ENCODE results near the gene ANKRD12. TPM values are rescaled to one million over a fixed set of nuclear protein-coding genes. Genes with fewer than 3 reads are reported as not detected.
"Not testable (repeated sequence)": the region's sequence is repeated elsewhere in the genome, so short reads cannot be mapped to it uniquely, and the experiment has no call there.

ANKRD12 gene
- total RNA-seq: 48.6 TPM

DNA sequence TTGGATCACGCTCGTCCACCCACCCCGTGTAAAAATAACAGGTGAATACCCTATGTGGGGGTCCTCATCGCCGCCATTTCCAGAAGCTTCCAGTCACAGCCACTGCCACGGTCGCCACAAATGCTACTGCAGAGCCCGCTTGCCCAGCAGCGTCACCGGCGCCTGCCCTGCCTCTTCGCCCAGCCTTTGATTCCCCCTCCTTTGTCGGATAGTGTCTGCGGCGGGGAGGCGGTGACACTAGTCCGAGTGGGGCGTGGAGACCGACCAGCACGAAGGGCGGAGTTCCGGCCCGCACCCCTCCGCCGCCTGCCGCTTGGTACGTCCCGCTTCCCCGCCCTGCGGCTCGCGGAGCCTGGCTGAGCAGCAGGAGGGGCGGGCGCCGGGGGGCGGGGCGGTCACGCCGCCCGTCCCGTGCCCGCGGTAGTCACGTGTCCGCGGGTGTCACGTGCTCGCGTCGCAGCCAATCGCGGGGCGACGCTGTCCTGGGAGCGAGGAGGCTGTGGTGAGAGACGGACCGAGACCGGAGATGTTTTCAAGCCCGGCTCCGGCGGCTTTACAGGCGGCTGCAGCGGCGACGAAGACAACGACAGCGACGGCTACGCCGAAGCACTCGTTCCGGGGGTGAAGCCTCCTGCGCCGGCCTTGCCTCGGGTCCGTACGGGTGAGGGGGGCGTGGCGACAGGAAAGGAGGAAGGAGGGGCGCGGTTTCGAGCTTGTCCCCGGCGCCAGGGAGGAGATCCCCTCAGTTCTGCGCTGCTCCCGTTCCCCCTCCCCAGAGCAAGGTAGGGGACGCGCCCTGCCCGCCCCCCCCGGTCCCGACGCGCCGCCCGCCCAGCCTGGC, at the start of gene ANKRD12:
Gene ANKRD12, plus strand, starts transcription at position 467 of the 841 bp plus-strand sequence. CDS start 45,652 bp downstream, outside the sequence.
- peak; percentile 98 for DNase-seq

DNA sequence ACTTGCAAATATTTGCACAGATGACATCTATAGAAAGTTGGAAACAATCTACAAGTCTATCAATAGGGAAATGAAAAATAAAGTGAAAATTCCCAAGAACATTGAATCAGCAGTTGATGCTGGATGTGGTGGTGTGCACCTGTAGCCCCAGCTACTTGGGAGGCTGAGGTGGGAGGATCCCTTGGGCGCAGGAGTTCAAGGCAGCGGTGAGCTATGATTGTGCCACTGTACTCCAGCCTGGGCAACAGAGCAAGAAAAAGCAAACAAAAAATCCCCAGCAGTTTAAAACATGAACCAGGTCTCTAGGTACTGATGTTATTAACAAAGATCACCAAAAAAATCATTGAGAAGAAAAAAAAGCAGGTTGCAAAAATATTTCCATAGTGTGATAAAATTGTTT, 49.4 kb upstream of the ANKRD12 start:
- DNase-seq: no peak

DNA sequence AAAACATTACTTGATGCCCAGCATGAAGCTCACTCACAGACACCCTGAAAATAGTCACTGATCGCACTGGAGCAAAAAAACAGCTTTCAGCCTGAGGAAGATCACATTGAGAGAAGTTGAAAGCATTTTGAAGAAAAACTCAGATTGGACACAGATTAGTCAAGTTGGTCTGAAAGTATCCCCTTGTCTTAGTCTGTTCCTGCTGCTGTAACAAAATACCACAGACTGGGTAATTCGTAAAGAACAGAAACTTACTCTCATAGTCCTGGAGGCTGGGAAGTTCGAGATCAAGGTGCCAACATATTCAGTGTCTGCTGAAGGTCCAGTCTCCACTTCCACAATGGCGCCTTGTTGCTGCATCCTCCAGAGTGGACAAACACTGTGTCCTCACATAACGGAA, 48.3 kb upstream of the ANKRD12 start:
- no peak for DNase-seq

DNA sequence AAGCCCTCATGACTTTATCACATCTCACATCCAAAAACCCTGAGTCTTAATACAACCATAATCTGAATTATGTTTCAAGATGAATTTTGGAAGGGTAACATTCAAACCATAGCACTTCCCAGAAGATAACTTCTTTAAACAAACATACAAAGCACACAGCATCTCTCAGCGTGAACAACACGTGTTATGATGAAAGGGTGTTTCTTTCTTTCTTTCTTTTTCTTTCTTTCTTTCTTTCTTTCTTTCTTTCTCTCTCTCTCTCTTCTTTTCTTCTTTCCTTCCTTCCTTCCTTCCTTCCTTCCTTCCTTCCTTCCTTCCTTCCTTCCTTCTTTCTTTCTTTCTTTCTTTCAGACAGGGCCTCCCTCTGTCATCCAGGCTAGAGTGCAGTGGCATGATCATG, 47.9 kb upstream of the ANKRD12 start:
- not testable (repeated sequence) for DNase-seq

DNA sequence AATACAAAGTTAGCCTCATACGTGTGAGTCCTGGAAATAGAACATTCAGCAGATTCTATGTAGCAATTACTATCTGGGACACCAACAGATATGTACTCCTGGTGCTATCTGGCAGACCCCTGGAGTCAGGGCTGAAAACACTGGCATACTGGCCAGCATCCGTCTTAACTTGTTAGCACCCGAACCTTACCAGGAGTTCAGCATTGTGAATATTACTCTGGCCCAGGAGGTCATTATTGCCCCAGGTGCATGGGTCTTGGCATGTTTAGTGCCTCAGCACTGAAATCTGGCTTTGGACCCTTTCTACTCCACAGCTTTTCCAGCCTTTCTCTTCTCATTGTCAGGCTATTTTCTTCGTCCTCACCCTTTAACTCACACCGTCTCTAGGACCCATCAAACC, 46.0 kb upstream of the ANKRD12 start:
- DNase-seq: no peak

DNA sequence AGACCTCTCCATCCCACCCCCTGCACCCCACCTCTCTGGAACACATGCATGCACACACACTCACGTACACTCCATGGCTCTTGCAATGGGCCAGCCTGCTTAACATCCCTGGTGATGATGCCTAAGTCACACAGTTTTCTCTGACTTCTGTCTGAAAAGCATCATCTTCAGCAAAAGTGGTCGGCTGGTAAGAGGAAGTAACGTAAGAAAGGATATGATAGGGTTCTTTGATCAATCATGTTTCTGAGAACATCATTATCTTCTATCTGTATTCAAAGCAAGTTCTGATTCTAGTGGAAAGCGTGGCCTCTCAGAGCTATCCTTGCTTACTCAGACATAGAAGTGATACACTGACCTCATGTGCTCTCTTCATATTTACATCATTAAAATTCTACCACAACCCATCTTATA, 45.5 kb upstream of the ANKRD12 start:
- DNase-seq: no peak

DNA sequence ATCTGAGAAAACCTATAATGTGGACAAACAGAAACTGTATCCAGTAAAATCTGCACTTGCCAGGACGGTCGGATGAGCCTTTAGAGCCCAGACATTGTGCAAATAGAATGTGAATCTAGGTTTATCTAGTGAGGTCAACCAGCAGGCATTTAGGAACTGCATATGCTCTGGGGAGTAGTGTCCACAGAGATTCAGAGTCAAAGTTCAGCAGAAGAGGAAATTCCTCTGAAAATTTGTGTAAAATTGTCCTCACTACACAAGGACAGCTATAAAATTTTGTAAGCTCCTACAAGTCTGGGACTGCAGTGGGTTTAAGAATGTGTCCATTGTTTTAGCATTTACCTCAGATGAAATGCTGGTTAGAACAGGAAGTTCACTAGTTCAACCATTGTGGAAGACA, 43.9 kb upstream of the ANKRD12 start:
- no peak for DNase-seq

DNA sequence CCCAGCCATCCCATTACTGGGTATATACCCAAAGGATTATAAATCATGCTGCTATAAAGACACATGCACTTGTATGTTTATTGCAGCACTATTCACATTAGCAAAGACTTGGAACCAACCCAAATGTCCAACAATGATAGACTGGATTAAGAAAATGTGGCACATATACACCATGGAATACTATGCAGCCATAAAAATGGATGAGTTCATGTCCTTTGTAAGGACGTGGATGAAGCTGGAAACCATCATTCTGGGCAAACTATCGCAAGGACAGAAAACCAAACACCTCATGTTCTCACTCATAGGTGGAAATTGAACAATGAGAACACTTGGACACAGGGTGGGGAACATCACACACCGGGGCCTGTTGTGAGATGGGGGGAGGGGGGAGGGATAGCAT, 43.5 kb upstream of the ANKRD12 start:
- not testable (repeated sequence) for DNase-seq

DNA sequence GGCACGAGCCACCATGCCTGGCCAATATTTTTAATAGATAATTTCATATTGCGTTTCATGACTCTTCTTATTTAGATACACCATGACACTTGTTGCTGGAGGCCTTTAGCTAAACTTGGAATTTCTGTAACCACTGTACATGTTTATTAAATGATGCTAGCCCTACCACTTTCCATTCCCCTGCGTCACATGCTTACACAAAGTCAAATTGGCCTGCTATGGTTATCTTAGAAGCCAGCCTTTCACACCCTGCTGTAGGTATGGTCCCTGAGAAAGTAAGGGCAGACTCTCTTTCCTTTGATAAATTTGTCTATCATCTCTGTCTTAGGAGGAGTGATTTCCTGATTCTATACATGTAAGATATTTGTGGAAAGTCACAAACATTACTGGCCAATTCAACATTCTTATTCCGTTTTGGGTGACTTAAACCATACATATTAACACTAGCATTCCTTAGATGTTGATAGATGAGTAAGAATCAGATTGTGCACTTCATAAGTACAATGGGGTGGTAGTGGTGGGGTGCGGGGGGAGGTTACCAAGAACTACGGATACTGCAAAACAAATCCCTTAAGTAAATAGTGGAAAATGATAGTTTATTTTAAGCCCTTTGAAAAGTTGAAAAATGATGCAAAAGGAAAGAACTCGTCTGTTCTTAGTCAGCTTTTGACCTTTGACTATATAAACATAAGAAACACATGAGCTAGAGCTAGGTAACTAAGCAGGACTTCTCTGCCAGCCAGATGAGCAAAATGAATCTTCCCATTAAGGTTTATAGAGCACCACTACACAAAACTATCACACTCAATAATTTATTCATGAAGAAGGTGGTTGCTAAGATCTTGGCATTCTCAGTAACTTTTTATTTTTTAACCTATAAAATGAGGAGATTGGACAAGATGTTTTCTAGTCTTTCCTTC, 42.0 kb upstream of the ANKRD12 start:
- no peak for DNase-seq

DNA sequence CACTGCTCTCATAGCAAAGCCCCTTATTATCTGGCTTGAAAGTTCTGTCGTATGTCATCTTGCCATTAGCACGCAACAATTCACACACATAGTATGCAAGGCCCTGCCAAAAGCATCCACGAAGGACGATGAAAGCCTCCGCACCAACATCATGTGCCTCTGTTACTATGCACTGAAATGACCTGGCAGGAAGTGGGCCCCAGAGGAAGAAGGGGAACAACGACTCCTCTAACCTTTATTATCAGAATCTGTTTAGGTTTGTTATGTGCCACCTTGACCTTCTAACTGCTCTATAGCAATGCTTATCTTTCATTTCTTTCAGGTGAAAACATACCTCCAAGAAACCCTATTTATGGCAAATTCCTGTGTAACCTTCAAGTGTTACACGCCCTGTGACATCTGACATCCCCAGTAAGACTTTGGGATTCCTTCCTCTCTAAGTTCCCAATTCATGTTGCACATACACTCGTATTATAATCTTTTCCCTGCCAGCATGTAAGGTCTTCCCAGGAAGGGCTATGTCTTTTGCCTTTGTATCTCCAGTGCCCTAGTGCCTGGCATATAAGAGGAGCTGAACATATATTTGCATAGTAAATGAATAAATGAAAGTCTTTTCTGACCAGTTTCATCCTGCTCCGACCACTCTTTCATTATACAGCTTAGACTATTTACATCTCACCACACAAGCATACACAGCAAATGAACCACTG, 41.1 kb upstream of the ANKRD12 start:
- no peak for DNase-seq

DNA sequence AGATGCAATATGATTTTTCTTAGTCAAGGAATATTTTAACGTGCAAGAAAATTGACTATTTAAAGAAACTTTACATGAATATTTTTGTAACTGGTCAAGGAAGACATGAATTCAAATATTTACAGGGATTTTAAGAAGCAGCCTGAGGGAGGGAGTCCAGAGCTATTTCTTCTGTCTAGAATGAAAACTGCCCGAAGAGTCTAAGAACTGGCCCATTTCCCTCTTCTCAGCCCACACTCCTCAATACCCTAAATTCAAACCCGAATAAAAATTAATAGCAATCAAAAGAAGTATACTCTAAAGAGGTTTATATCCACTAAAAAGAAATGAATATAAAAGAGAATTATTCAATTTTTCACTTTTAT, 40.6 kb upstream of the ANKRD12 start:
- DNase-seq: no peak

DNA sequence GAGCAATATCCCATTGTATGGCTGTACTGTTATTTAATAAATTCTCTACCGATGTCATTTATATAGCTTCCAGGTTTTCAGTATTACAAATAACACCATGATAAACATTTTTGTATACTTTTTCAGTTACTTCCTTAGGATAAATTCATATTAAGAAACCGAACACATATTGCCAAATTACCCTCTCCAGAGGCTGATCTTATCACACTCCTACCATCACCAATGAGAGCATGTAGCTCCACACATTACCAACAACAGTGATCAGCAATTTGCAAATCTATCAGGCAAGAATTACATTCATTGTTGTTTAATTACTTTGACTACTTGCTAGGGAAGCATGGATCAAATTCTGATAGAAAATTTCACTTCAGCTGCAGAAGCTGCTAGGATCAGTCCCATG, 39.9 kb upstream of the ANKRD12 start:
- no peak for DNase-seq

DNA sequence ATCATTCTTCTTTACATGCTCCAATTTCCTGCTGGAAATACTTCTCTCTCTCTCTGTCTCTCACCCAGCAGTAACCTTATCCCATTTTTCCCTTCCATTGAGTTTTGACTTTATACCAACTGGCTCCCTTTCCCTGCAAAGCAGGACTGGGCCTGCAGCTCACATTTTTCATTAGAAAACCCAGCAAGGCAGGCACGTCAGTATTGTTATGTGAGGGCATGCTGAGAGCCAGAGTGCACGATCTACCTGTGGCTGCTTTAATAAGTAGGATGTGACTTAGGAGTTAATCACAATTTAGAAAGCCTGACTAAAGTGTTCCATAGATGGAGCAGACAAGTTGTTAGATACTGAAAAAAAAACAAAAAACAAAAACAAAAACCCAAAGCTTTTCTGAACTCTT, 39.2 kb upstream of the ANKRD12 start:
- no peak for DNase-seq

DNA sequence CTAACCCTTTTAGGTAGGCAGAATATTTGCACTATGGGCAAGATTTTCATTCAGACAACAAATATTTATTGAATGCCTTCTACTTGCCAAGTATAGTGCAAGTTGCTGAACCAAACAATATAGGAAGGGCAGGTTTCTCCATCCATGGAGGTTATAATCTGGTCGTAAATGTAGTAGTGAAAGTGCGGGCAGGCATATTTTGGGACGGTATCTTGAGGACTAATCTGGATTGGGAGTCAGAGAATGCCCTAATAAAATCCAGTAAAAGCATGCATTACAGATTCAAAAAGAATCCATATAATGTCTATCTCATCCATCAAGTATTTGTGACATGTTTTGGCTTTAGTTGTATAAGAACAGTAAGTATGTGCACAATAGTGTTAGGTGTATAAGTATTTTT, 35.8 kb upstream of the ANKRD12 start:
- no peak for DNase-seq

DNA sequence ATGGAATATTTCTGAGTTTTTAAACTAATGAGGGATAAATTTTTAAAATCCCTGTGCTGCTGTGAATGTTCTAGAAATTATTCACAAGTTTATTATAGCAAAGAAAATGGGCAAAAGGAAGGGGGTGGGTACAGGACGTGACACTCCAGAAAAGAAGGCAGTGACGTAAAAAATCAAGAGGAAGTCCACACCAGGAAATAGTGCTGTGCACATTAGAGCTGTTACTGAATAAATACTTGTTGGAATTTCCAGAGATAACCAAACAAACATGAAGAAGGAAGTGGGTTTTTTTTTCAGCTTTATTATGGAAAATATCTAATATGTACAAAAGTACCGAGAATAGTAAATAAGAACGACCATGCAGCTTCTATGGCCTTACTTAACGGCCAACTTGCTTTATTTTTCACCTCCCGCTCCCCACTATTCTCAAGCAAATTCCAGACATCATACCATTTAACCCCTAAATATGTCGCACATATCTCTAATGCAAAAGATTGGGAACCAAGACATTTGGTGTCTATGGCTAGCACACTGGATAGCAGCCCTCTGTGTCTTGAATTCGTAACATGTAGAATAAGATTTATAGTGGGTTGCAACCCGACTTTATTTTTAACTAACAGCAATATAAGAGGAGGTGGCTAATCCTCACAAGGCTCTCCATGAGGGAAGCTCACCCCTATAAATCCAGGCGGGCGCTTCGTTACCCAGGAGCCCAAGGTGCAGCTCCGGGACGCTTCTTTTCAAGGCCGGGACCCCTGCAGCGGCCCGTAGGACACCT, 34.7 kb upstream of the ANKRD12 start:
- peak; percentile 39 for DNase-seq

DNA sequence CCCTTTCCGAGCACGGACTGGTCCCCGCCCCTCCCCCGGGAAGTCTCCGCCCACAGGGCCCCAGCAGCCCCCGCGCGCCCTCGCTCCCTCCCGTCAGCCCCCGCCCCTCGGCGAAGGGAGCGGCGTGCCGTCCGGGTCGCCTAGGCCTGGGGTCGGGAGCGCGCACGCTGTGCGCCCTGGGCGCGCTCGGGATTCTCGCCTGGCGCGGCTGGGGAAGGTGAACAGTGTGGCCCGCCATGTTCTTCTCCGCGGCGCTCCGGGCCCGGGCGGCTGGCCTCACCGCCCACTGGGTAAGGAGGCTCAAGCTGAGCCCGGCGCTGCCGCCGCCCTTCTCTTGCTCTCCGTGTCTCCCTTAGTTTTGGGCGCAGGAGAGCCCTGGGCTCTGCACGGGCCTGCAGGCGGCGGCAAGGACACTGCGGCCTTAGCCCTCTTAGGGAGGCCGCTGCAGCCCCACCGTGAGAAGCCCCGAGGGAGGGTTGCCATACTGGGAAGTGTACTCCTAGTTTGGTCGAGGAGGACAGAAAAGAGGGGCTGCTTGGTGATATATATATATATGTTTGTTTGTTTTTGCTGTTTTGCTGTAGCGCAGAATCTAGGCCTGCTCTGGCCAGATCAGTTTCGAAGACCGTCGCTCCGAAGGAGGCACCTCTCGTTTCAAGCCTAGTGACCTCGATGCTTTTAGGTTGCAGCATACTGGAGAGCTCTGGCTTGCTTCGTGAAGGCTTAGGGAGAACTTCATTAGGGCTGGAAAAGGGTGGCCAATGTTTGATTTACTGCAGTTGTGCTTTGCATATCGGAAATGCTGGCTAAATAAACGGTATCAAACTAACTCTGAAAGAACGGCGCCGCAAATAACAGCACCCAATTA, 33.8 kb upstream of the ANKRD12 start, which contains the start of gene NDUFV2:
Gene NDUFV2, plus strand, starts transcription at position 192 of the 868 bp plus-strand sequence. Its CDS starts 45 bp downstream, at position 237.
- peak; percentile 99 for DNase-seq

DNA sequence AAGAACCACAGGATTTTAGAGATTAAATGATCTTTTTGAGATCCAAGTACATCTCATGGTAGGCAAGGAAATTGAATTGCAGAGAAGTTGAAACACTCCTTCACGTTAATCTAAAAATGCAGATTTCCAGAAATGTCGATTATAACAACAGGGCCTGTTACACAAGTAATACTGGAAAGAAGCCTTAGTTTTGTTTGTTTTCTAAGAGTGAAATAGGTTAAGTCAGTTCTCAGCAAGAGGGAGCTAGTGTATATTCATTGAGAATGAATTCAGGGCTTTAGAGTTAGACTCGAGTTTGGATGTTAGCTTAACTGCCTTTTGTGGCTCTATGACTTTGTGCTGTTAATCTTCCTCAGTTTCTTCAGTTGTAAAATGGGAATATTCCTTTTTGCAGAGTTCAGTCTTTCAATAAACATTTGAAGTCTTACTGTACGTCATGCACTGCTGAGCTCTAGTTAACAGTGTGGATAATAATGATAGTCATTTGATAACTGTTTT, 33.2 kb upstream of the ANKRD12 start:
- DNase-seq: peak; percentile 52

DNA sequence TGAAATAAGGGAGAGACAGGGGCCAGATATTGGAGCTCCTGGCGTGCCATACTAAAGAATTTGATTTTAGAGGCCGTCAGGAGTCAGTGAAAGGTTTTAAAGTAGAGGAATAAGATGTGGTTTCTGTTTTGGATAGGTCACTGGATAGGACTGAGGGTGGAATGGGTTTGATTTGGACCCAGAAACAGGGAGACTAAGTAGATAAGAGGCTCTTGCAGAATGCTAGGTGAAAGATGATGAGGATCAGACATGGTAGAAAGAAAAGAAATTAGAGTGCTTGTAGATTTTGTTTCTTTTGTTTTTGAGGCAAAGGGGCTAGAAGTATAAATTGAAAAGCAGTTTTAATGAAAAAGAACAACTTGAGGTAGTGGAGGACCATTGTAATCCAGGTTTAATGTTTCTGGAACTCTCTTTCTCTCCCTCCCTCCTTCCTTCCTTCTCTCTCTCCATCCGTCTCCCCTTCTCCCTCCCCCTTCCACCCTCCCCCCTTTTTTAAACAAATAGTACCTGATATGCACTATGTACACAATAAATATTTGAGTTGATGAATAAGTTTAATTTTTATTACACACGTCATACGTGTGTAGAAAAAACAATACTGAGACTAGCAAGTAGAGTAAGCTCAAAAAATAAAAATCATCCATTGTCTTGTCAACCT, 32.2 kb upstream of the ANKRD12 start:
- DNase-seq: no peak

DNA sequence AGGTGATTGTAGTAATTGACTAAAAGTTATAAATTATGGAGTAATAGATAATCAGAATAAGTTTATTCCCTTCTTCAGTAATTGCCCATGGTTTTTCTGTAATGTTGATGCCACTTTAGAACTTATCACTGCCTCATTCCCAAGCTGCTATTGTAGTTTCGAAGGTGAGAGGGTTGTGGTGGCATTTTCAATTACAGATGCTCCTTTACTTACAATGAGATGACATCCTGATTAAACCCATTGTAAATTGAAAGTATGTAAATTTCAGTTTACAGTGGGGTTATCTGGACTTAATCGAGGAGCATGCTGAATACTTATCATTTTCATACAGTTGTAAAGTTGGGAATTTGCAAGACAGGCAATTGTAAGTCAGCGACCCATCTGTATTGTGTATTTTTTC, 31.2 kb upstream of the ANKRD12 start:
- no peak for DNase-seq

DNA sequence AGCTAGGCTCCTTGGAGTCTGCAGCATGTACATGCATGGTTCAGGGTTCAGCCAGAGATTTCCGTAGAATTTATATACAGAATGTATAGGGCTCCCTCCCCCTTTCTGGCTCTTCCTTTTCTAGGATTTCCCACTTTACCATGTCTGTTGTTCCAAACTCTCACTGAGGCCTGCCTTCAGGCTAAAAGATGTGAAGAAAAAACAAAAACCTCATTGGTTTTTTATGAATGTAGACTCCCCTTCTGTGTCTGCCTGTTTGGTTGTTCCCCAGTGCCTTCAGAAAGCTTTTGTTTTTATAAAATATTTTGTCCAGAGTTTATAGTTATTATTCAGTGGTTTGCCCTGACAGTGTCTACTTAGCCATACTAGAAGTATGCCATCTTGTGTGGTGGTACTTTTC, 30.5 kb upstream of the ANKRD12 start:
- DNase-seq: no peak
